Keratinocyte (primary cell): ENCODE measurements around the gene NFATC3. TPM values are rescaled to one million over a fixed set of nuclear protein-coding genes. Genes with fewer than 3 reads are reported as not detected.
"Not testable (repeated sequence)": the region's sequence is repeated elsewhere in the genome, so short reads cannot be mapped to it uniquely, and the experiment has no call there.

Source experiments
- DNase-seq: peaks from one replicate; pipeline ENCODE4 v3.0.0-alpha.2; 2011; ENCODE audit warnings: low read depth, missing footprints, low spot score
- FAIRE-seq: peaks from 2 replicates; lab custom pipeline; 2011; peaks lifted over from hg19 to GRCh38; lab: Jason Lieb, UNC
- H2AFZ ChIP-seq: 2 replicates; pipeline ENCODE4 v1.6.0; 2012; ENCODE audit warnings: low read length, control low read depth, inconsistent platforms; ENCODE audit not compliant: control insufficient read depth
- H3K27ac ChIP-seq: 2 replicates; pipeline ENCODE4 v1.5.1; 2011; ENCODE audit warnings: low read length; ENCODE audit not compliant: control insufficient read depth, insufficient read depth
- H3K27me3 ChIP-seq: 3 replicates; pipeline ENCODE4 v1.6.0; 2011; ENCODE audit warnings: low read length; ENCODE audit not compliant: control insufficient read depth, insufficient read depth; ENCODE audit errors: extremely low read depth
- H3K36me3 ChIP-seq, 2 experiments: 2 replicates in 1 of 2; 3 replicates in 1 of 2; pipeline ENCODE4 v1.5.1; 2011; ENCODE audit warnings: low read length in 2 of 2, mild to moderate bottlenecking in 1 of 2; ENCODE audit not compliant: control insufficient read depth in 2 of 2, insufficient read depth in 2 of 2; ENCODE audit errors: extremely low read depth in 1 of 2
- H3K4me1 ChIP-seq: 3 replicates; pipeline ENCODE4 v1.5.1; 2011; ENCODE audit warnings: low read length; ENCODE audit not compliant: control insufficient read depth, insufficient read depth; ENCODE audit errors: extremely low read depth
- H3K4me2 ChIP-seq: 3 replicates; pipeline ENCODE4 v1.6.0; 2011; ENCODE audit warnings: low read depth, low read length; ENCODE audit not compliant: control insufficient read depth, insufficient read depth; ENCODE audit errors: extremely low read depth
- H3K4me3 ChIP-seq, 3 experiments: fragments of 200-600 bp in 1 of 3; sonication (generic) in 1 of 3; 2 replicates in 2 of 3; 3 replicates in 1 of 3; pipeline ENCODE4 v1.5.1; 2011 to 2016; ENCODE audit warnings: low read length in 3 of 3, mild to moderate bottlenecking in 3 of 3, control low read depth in 2 of 3, inconsistent platforms in 1 of 3, low read depth in 1 of 3, mixed read lengths in 1 of 3, mixed run types in 1 of 3, moderate library complexity in 1 of 3; ENCODE audit not compliant: control insufficient read depth in 2 of 3, insufficient read depth in 2 of 3; ENCODE audit errors: extremely low read depth in 1 of 3
- H3K79me2 ChIP-seq: 2 replicates; pipeline ENCODE4 v1.6.0; 2012; ENCODE audit warnings: low read length; ENCODE audit not compliant: control insufficient read depth, insufficient read depth
- H3K9ac ChIP-seq: 3 replicates; pipeline ENCODE4 v1.6.0; 2011; ENCODE audit warnings: low read length; ENCODE audit not compliant: control insufficient read depth, insufficient read depth; ENCODE audit errors: extremely low read depth
- H3K9me1 ChIP-seq: 3 replicates; pipeline ENCODE4 v1.6.0; 2011; ENCODE audit warnings: low read length; ENCODE audit not compliant: control insufficient read depth, insufficient read depth; ENCODE audit errors: extremely low read depth
- H3K9me3 ChIP-seq: 2 replicates; pipeline ENCODE4 v1.5.1; 2012; ENCODE audit warnings: low read depth, low read length; ENCODE audit not compliant: control insufficient read depth
- H4K20me1 ChIP-seq: 3 replicates; pipeline ENCODE4 v1.6.0; 2011; ENCODE audit warnings: low read length; ENCODE audit not compliant: control insufficient read depth, insufficient read depth; ENCODE audit errors: extremely low read depth
- EZH2 ChIP-seq: IDR thresholded peaks from one replicate; pipeline ENCODE4 v1.6.1; 2012; ENCODE audit warnings: inconsistent platforms, mild to moderate bottlenecking, low read length, moderate library complexity
- dilution Hi-C: fragments of 300-500 bp; cut with MboI; formaldehyde crosslinking; loops from one replicate; pipeline ENCODE4 v1.7.0; 2020; ENCODE audit warnings: low sequenced_read_pairs; ENCODE audit not compliant: extremely low pct_ligation_motif_present
- polyA plus RNA-seq, 5 experiments: library from polyadenylated mRNA; depleted of rRNA in 3 of 5; stranded (reverse) in 3 of 5; stranded (forward) in 1 of 5; unstranded in 1 of 5; fragments of >200 nt; gene quantifications; 1 replicate in 1 of 5; 2 replicates in 3 of 5; 3 replicates in 1 of 5; pipeline versions ENCODE4 v1.2.1 to v1.2.3, GENCODE V29; 2011 to 2012; ENCODE audit warnings: missing spikeins in 2 of 5, low read depth in 1 of 5, low replicate concordance in 1 of 5
- TF ChIP-seq, protein P1 (sequence below), 3 experiments: IDR thresholded peaks in 1 of 3; conservative IDR thresholded peaks in 1 of 3; optimal IDR thresholded peaks in 1 of 3; 2 replicates in 2 of 3; 3 replicates in 1 of 3; pipeline versions ENCODE3 to v1.5.1; 2011; ENCODE audit warnings: low read length in 3 of 3, mild to moderate bottlenecking in 3 of 3, moderate library complexity in 2 of 3, control low read depth in 1 of 3, inconsistent platforms in 1 of 3; ENCODE audit not compliant: insufficient read depth in 2 of 3; ENCODE audit errors: extremely low read depth in 1 of 3

Gene NFATC3
- polyA plus RNA-seq, 1 donor (not counting 4 experiments of a cell fraction or from before 2014, with no cell fraction given): 11.5 TPM

DNA sequence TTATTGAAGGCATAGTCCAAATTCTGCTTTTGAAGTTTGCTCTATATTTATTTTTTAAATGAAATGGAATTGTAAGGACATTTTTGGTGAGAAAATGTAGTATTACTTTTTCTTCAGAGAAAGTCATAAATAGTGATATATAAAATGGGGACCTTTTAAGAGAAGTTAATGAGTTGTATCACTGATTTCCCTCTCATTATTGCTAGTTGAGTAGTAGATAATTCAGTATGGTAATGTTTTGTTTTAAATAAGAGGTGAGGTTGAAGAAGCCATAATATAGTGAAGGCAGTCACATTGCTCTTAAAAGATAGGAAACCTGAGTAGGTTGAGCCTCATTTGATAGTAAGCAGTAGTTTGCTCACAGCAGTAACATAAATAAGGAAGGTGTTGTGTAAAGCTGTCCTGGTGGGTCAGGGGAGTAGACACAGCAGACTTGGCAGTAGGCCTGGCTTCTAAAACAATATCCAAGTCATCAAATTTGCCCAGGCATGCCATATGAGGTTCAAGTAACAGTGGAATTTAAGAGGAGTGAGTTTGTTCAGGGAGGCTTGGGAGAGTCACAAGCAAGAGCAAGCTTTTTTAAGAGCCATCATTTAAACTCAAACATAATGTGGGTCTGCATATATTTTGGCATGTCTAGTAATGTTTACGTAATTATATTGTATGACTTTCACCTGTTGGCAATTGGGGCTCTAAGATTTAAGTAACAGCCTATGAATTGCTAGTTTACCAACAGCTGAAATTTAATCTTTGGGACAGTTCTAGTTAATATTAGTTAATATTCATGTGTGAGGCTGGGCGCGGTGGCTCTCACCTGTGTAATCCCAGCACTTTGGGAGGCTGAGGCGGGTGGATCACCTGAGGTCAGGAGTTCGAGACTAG is 6.5 kb downstream of the NFATC3 start:
- Histone ChIP-seq H3K9ac (peak overlapping the region; percentile 19), H3K79me2 (peaks cover 85% of the 10 kb centered on the region), H3K27me3 (no peaks in the 10 kb centered on the region), H3K4me1 (peaks cover 55% of the 10 kb centered on the region), H3K9me1 (peaks cover 4% of the 10 kb centered on the region), H4K20me1 (no peaks in the 10 kb centered on the region), H3K27ac (peak overlapping the region; percentile 64), H3K4me3 (no peak overlapping the region), H3K4me2 (peak overlapping the region; percentile 65), H2AFZ (no peak overlapping the region), H3K36me3 (no peaks in the 10 kb centered on the region), H3K9me3 (no peaks in the 10 kb centered on the region)
- no peak for TF ChIP-seq EZH2
- TF ChIP-seq, protein P1, sequence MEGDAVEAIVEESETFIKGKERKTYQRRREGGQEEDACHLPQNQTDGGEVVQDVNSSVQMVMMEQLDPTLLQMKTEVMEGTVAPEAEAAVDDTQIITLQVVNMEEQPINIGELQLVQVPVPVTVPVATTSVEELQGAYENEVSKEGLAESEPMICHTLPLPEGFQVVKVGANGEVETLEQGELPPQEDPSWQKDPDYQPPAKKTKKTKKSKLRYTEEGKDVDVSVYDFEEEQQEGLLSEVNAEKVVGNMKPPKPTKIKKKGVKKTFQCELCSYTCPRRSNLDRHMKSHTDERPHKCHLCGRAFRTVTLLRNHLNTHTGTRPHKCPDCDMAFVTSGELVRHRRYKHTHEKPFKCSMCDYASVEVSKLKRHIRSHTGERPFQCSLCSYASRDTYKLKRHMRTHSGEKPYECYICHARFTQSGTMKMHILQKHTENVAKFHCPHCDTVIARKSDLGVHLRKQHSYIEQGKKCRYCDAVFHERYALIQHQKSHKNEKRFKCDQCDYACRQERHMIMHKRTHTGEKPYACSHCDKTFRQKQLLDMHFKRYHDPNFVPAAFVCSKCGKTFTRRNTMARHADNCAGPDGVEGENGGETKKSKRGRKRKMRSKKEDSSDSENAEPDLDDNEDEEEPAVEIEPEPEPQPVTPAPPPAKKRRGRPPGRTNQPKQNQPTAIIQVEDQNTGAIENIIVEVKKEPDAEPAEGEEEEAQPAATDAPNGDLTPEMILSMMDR (optimal IDR thresholded peaks at IDR 0.05 in 1 of 3, IDR thresholded peaks at IDR 0.05 in 1 of 3, conservative IDR thresholded peaks at IDR 0.05 in 1 of 3; ENCODE audit: extremely low read depth in 1 of 3, insufficient read depth in 2 of 3, low read length in 3 of 3): no peak
- peak; percentile 88 for FAIRE-seq
- dilution Hi-C loops: no loop called here
- peak; percentile 69 for DNase-seq

DNA sequence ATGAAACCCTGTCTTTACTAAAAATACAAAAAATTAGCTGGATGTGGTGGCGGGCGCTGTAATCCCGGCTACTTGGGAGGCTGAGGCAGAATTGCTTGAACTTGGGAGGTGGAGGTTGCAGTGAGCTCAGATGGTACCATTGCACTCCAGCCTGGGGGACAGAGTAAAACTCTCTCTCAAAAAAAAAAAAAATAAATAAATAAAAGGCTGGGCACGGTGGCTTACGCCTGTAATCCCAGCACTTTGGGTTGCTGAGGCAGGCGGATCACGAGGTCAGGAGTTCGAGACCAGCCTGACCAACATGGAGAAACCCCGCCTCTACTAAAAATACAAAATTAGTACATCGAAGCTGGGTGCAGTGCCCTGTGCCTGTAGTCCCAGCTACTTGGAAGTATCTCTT is 7.1 kb downstream of the NFATC3 start:
- dilution Hi-C loops, H4K20me1 ChIP-seq, H3K9me3 ChIP-seq, H3K9me1 ChIP-seq, H3K36me3 ChIP-seq, H2AFZ ChIP-seq, H3K27me3 ChIP-seq, H3K4me3 ChIP-seq, FAIRE-seq, DNase-seq: not testable (repeated sequence)
- Histone ChIP-seq H3K27ac (peak overlapping the region; percentile 64), H3K4me1 (peaks cover 52% of the 10 kb centered on the region), H3K9ac (peak overlapping the region; percentile 19), H3K79me2 (peaks cover 85% of the 10 kb centered on the region), H3K4me2 (peak overlapping the region; percentile 65)
